ENCODE measurements around the gene BCL2L12.

Gene BCL2L12

DNA sequence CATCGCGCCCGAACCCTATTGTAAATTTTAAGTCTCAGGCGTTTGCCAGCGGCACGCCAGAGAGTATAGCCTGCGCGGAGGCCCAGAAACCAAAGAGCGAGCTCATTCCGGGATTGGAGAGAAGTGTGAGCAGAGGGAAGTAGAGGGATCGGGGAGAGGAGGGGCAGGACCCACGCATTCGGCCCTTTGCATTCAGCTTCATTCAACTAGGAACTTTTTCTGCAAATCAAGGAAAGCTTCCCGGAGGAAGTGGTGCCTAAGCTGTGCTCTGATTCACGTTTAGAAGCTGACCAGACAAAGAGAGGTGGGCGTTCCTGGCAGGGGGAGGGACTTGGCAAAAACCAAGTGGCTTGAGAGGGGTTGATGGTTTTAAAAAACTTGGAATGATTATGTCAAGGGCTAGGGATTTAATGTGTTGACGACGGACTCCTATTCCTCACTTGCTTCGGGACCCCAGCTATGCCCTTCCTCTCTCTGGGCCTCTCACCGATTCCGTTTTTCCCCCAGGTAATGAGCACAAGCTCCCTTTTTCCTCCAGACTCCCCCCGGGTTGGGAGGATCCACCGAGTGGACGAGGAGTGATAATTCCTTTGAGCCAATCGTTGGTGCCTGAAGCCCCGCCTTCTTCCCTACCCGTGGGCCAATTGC is 10.5 kb downstream of the BCL2L12 start:
- Histone ChIP-seq H3K4me3 (ENCODE audit: low read depth, low read length) (peak overlapping the region; percentile 46), H3K4me1 (ENCODE audit: control insufficient read depth, insufficient read depth, low read length) (peaks cover 23% of the 10 kb centered on the region), H3K27ac (ENCODE audit: extremely low read depth, low read depth, low read length) (peak overlapping the region; percentile 94), H3K36me3 (ENCODE audit: control insufficient read depth in 2 of 2, insufficient read depth in 1 of 2, low read length in 2 of 2) (peaks cover 13 to 14% of the 10 kb centered on the region in 2 experiments; a peak in 2 of 3 replicates), H3K9me3 (ENCODE audit: control insufficient read depth, insufficient read depth, low read depth, low read length) (no peaks in the 10 kb centered on the region)
- POLR2A ChIA-PET: interaction anchor here (0.5 to 3.8 kb wide), 36 partner anchors 9 to 602 kb away, joined by 3 to 56 read pairs (median 5); partner anchors contain the start of genes ADM5, AKT1S1, ALDH16A1 and AP2A1
- CTCF ChIA-PET: interaction anchor here (0.6 to 4.4 kb wide), 11 partner anchors 12 to 203 kb away, joined by 3 to 27 read pairs (median 4); partner anchors contain the start of genes BCL2L12, IRF3 and PRRG2
- TF ChIP-seq, protein P1, sequence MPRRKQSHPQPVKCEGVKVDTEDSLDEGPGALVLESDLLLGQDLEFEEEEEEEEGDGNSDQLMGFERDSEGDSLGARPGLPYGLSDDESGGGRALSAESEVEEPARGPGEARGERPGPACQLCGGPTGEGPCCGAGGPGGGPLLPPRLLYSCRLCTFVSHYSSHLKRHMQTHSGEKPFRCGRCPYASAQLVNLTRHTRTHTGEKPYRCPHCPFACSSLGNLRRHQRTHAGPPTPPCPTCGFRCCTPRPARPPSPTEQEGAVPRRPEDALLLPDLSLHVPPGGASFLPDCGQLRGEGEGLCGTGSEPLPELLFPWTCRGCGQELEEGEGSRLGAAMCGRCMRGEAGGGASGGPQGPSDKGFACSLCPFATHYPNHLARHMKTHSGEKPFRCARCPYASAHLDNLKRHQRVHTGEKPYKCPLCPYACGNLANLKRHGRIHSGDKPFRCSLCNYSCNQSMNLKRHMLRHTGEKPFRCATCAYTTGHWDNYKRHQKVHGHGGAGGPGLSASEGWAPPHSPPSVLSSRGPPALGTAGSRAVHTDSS (tag by site-specific recombination; IDR thresholded peaks at IDR 0.05): peak; percentile 35; the same call in 1 of the 2 replicates
- TF ChIP-seq ZSCAN5A (tag by site-specific recombination; IDR thresholded peaks at IDR 0.05) (no peak), SETDB1 (IDR thresholded peaks at IDR 0.05; ENCODE audit: insufficient read length, low read length) (peak; percentile 77), ZNF157 (tag by site-specific recombination; IDR thresholded peaks at IDR 0.05) (no peak), KLF16 (tag by site-specific recombination; IDR thresholded peaks at IDR 0.05) (peak; percentile 96), PRDM6 (tag by site-specific recombination; IDR thresholded peaks at IDR 0.05) (no peak), ZNF24 (tag by site-specific recombination; IDR thresholded peaks at IDR 0.05) (peak; percentile 71), ZNF112 (tag by site-specific recombination; IDR thresholded peaks at IDR 0.05) (no peak), ZNF248 (tag by site-specific recombination; IDR thresholded peaks at IDR 0.05) (no peak), ZNF549 (tag by site-specific recombination; IDR thresholded peaks at IDR 0.05) (no peak), ZBTB49 (tag by site-specific recombination; IDR thresholded peaks at IDR 0.05; ENCODE audit: low read depth) (no peak), ZNF114 (tag by site-specific recombination; IDR thresholded peaks at IDR 0.05) (no peak), ZNF555 (tag by site-specific recombination; conservative IDR thresholded peaks at IDR 0.05) (no peak), ZNF280D (tag by site-specific recombination; IDR thresholded peaks at IDR 0.05) (0 out of 2 replicates have a peak, but pooled peaks have one; percentile 53), ZNF341 (tag by site-specific recombination; IDR thresholded peaks at IDR 0.05; ENCODE audit: low read depth) (no peak), ZNF843 (tag by site-specific recombination; IDR thresholded peaks at IDR 0.05) (no peak; the same call in 1 of the 2 replicates), ZNF585B (tag by site-specific recombination; IDR thresholded peaks at IDR 0.05) (no peak)
- TF ChIP-seq, protein P2, sequence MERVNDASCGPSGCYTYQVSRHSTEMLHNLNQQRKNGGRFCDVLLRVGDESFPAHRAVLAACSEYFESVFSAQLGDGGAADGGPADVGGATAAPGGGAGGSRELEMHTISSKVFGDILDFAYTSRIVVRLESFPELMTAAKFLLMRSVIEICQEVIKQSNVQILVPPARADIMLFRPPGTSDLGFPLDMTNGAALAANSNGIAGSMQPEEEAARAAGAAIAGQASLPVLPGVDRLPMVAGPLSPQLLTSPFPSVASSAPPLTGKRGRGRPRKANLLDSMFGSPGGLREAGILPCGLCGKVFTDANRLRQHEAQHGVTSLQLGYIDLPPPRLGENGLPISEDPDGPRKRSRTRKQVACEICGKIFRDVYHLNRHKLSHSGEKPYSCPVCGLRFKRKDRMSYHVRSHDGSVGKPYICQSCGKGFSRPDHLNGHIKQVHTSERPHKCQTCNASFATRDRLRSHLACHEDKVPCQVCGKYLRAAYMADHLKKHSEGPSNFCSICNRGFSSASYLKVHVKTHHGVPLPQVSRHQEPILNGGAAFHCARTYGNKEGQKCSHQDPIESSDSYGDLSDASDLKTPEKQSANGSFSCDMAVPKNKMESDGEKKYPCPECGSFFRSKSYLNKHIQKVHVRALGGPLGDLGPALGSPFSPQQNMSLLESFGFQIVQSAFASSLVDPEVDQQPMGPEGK (tag by site-specific recombination; IDR thresholded peaks at IDR 0.05): no peak
- TF ChIP-seq, protein P3, sequence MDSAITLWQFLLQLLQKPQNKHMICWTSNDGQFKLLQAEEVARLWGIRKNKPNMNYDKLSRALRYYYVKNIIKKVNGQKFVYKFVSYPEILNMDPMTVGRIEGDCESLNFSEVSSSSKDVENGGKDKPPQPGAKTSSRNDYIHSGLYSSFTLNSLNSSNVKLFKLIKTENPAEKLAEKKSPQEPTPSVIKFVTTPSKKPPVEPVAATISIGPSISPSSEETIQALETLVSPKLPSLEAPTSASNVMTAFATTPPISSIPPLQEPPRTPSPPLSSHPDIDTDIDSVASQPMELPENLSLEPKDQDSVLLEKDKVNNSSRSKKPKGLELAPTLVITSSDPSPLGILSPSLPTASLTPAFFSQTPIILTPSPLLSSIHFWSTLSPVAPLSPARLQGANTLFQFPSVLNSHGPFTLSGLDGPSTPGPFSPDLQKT (IDR thresholded peaks at IDR 0.05; ENCODE audit: borderline replicate concordance, low read depth, low read length): no peak
- TF ChIP-seq, protein P4, sequence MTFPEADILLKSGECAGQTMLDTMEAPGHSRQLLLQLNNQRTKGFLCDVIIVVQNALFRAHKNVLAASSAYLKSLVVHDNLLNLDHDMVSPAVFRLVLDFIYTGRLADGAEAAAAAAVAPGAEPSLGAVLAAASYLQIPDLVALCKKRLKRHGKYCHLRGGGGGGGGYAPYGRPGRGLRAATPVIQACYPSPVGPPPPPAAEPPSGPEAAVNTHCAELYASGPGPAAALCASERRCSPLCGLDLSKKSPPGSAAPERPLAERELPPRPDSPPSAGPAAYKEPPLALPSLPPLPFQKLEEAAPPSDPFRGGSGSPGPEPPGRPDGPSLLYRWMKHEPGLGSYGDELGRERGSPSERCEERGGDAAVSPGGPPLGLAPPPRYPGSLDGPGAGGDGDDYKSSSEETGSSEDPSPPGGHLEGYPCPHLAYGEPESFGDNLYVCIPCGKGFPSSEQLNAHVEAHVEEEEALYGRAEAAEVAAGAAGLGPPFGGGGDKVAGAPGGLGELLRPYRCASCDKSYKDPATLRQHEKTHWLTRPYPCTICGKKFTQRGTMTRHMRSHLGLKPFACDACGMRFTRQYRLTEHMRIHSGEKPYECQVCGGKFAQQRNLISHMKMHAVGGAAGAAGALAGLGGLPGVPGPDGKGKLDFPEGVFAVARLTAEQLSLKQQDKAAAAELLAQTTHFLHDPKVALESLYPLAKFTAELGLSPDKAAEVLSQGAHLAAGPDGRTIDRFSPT (tag by site-specific recombination; IDR thresholded peaks at IDR 0.05): no peak
